Esophagus muscularis mucosa (tissue), 4 donors: ENCODE data around the gene VGLL4. TPM values are rescaled to one million over a fixed set of nuclear protein-coding genes. Genes with fewer than 3 reads are reported as not detected.

ENCODE experiments used
- DNase-seq: peaks from one replicate; pipeline ENCODE4 v3.0.0-alpha.2; 2017; ENCODE audit errors: extremely low spot score
- H3K27ac ChIP-seq, 4 donors: fragments of 200-600 bp; sonication (generic); replicated peaks in 1 of 4; 1 replicate in 3 of 4; 2 replicates in 1 of 4; pipeline ENCODE4 v1.5.1; 2016 to 2019; ENCODE audit warnings: mild to moderate bottlenecking in 1 of 4
- H3K27me3 ChIP-seq, 4 donors: fragments of 200-600 bp; sonication (generic); one replicate each; pipeline versions ENCODE4 v1.5.1 to v1.6.0; 2016 to 2019
- H3K36me3 ChIP-seq, 4 donors: fragments of 200-600 bp; sonication (generic); one replicate each; pipeline ENCODE4 v1.5.1; 2016 to 2019
- H3K4me1 ChIP-seq, 4 donors: fragments of 200-600 bp; sonication (generic); one replicate each; pipeline ENCODE4 v1.5.1; 2016 to 2019
- H3K4me3 ChIP-seq, 4 donors: fragments of 200-600 bp; sonication (generic); 1 replicate in 2 of 4; 2 replicates in 2 of 4; pipeline ENCODE4 v1.5.1; 2016 to 2019; ENCODE audit warnings: mild to moderate bottlenecking in 4 of 4, moderate library complexity in 1 of 4
- H3K9me3 ChIP-seq, 4 donors: fragments of 200-600 bp; sonication (generic); 1 replicate in 3 of 4; 2 replicates in 1 of 4; pipeline ENCODE4 v1.5.1; 2016 to 2019
- EP300 ChIP-seq: sonication (generic); formaldehyde crosslinking; IDR thresholded peaks from one replicate; pipeline ENCODE4 v1.6.1; 2017; ENCODE audit warnings: antibody characterized with exemption
- POLR2A ChIP-seq: fragments of 450-650 bp; IDR thresholded peaks from one replicate; pipeline ENCODE4 v1.6.1; 2017; ENCODE audit warnings: antibody characterized with exemption, moderate library complexity, mild to moderate bottlenecking, low read depth
- POLR2AphosphoS5 ChIP-seq, 2 donors: sonication (generic); formaldehyde crosslinking; IDR thresholded peaks; one replicate each; pipeline ENCODE4 v1.6.1; 2017; ENCODE audit warnings: antibody characterized with exemption in 2 of 2
- WGBS: methylation state at CpG from one replicate; pipeline ENCODE4 v1.1.5; 2018; 5-methylcytosine and 5-hydroxymethylcytosine counted together
- intact Hi-C: fragments of 100-400 bp; cut with DNase I; formaldehyde crosslinking; loops from one replicate; pipeline ENCODE4 v1.15.1; 2023
- total RNA-seq, 4 donors: library from RNA; depleted of rRNA; stranded (reverse); fragments of >200 nt; gene quantifications; one replicate each; pipeline versions ENCODE4 v1.1.0 to v1.2.1, GENCODE V29; 2016
- TF ChIP-seq, protein P1 (sequence below), 3 experiments: fragments of 200-600 bp in 2 of 3; fragments of 450-650 bp in 1 of 3; sonication (generic) in 2 of 3; IDR thresholded peaks; one replicate each; pipeline ENCODE4 v1.5.1; 2017 to 2019; ENCODE audit warnings: antibody characterized with exemption in 3 of 3, mild to moderate bottlenecking in 2 of 3, moderate library complexity in 1 of 3

Gene VGLL4
- total RNA-seq, 4 donors from 2014 or later, result 51.5 to 222 (median 80.7) TPM

DNA sequence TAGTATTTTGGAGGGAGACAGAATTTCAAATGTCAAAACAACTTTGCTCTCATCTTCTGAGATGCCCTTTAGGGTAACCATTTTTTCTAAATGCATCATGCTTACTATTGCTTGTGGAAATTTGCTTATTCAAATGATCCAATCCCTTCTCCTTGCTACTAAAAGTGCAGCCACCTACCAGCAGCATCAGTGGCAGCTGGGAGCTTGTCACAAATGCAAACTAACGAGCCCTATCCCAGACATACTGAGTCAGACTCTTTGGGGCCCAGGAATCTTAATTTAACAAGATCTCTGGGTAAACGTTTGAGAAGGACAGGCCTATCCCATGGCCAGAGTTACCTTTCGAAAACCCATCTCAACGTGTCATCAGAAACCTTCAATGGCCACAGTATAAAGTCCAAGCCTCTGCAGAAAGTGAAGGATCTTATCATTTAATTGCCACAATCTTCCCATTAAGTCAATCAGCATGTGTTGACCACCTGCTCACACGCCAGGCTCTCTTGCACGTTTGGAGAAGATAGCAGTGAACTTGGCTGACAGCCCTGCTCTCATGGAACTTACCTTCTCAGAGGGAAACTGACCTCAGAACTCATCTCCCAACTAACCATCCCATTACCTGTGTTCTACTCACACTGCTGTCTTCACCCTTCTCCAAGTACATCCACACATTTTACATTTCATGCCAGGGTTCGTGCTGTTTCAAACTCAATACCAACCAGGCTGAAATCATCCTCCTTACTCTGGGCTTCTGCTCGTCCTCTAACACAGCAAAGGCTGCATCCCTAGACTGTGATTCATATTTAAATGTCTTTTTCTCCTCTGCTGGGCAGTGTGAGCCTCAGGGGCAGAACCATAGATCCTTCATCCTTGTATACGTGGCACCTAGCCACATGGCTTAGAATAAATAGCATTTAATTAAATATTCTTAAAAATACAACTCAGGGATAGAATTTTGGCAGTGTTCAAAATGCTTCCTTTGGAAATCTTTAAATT lies 24.8 kb upstream of the VGLL4 start:
- WGBS, result 71% methylated on average over 9 of the region's 9 CpGs
- intact Hi-C loops, result no loop called here
- peak; percentile 39 for DNase-seq
- Histone ChIP-seq H3K27me3 (no peaks in the 10 kb centered on the region), H3K4me3 (no peak overlapping the region), H3K9me3 (no peaks in the 10 kb centered on the region), H3K4me1 (peaks cover 20 to 42% (median 38%) of the 10 kb centered on the region in 4 donors), H3K27ac (no peak overlapping the region), H3K36me3 (no peaks in the 10 kb centered on the region)
- TF ChIP-seq EP300 (no peak), POLR2AphosphoS5 (IDR thresholded peaks at IDR 0.05) (no peak), POLR2A (no peak)
- TF ChIP-seq, protein P1, sequence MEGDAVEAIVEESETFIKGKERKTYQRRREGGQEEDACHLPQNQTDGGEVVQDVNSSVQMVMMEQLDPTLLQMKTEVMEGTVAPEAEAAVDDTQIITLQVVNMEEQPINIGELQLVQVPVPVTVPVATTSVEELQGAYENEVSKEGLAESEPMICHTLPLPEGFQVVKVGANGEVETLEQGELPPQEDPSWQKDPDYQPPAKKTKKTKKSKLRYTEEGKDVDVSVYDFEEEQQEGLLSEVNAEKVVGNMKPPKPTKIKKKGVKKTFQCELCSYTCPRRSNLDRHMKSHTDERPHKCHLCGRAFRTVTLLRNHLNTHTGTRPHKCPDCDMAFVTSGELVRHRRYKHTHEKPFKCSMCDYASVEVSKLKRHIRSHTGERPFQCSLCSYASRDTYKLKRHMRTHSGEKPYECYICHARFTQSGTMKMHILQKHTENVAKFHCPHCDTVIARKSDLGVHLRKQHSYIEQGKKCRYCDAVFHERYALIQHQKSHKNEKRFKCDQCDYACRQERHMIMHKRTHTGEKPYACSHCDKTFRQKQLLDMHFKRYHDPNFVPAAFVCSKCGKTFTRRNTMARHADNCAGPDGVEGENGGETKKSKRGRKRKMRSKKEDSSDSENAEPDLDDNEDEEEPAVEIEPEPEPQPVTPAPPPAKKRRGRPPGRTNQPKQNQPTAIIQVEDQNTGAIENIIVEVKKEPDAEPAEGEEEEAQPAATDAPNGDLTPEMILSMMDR (IDR thresholded peaks at IDR 0.05), result no peak

DNA sequence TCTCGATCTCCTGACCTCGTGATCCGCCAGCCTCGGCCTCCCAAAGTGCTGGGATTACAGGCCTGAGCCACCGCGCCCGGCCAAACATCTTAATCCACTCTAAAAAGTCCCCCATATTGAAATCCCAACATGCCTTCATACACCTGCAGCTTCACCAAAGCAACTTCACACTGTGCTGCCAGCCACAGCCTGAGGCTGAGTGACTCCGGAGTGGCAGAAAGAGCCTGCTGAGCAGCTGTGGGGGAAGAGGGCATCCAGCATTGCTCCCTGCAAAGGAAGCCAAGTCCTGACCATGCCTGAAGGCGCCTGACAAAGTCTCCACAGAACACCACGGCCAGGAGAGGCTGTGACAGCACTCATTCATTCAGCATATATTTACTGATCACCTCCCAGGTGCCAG lies 21.6 kb upstream of the VGLL4 start:
- intact Hi-C loops, result no loop called here
- no peaks in the 10 kb centered on the region for H3K27me3 ChIP-seq
- 93% methylated on average over 10 of the region's 10 CpGs for WGBS
- no peak for TF ChIP-seq POLR2A
- no peak for TF ChIP-seq EP300
- no peak for TF ChIP-seq POLR2AphosphoS5 (IDR thresholded peaks at IDR 0.05)
- TF ChIP-seq, protein P1 (IDR thresholded peaks at IDR 0.05), result no peak
- H3K4me3 ChIP-seq, result no peak overlapping the region
- no peaks in the 10 kb centered on the region for H3K36me3 ChIP-seq
- H3K9me3 ChIP-seq, result no peaks in the 10 kb centered on the region
- H3K27ac ChIP-seq, result no peak overlapping the region
- H3K4me1 ChIP-seq, result peaks cover 4 to 20% (median 11%) of the 10 kb centered on the region in 4 donors
- DNase-seq, result no peak

DNA sequence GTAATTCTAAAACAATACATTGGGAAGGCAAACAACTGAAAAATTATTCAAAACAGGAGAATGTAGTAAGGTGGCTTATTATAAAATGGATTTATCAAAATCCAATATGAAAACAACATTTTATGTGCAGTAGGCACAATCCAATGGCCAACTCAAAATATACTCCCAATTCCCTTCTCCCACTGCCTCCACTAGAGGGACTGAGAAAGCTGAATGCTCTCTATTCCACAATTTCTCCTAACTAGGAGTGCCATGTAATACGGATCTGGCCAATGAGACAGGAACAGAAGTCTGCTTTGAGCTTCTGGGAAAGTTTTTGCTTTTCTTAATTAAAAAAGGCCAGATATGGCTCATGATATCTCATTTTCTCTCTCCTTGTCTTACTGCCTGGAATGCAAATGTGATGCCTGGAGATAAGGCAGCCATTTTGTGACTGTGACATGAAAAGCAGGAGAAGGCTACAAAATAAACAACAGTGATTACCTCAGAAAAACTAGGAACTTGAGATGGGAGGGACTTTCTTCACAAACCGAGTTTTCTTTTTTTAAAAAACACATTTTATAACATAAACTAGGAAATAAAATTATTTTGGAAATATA lies 18.8 kb upstream of the VGLL4 start:
- TF ChIP-seq POLR2A, result no peak
- TF ChIP-seq POLR2AphosphoS5 (IDR thresholded peaks at IDR 0.05), result no peak
- TF ChIP-seq, protein P1 (IDR thresholded peaks at IDR 0.05), result peak in 1 of 3 experiments; percentile 29
- H3K4me1 ChIP-seq, result peaks cover 0 to 20% (median 8%) of the 10 kb centered on the region in 4 donors
- no peaks in the 10 kb centered on the region for H3K9me3 ChIP-seq
- H3K36me3 ChIP-seq, result no peaks in the 10 kb centered on the region
- intact Hi-C loops, result no loop called here
- WGBS, result 89% methylated on average over 2 of the region's 2 CpGs
- H3K27me3 ChIP-seq, result no peaks in the 10 kb centered on the region
- DNase-seq, result no peak
- H3K27ac ChIP-seq, result no peak overlapping the region
- H3K4me3 ChIP-seq, result no peak overlapping the region

GRCh38 chr3:11661827-11662226 lies 18.1 kb upstream of the VGLL4 start:
- no peak overlapping the region for H3K27ac ChIP-seq
- TF ChIP-seq POLR2A (no peak), EP300 (no peak), POLR2AphosphoS5 (IDR thresholded peaks at IDR 0.05) (no peak)
- TF ChIP-seq, protein P1 (IDR thresholded peaks at IDR 0.05), result no peak
- intact Hi-C loops, result no loop called here

More at GRCh38 chr3:11661827-11662226, 18.1 kb upstream of the VGLL4 start:
- peaks cover 4 to 26% (median 13%) of the 10 kb centered on the region in 4 donors for H3K4me1 ChIP-seq
- no peaks in the 10 kb centered on the region for H3K27me3 ChIP-seq
- no peak overlapping the region for H3K4me3 ChIP-seq
- 71% methylated on average over 5 of the region's 5 CpGs for WGBS
- DNase-seq, result no peak
- no peaks in the 10 kb centered on the region for H3K36me3 ChIP-seq
- no peaks in the 10 kb centered on the region for H3K9me3 ChIP-seq
